T-cell (primary cell): Measurements from ENCODE around the gene DNASE1. TPM values are rescaled to one million over a fixed set of nuclear protein-coding genes. Genes with fewer than 3 reads are reported as not detected.
"Not testable (repeated sequence)": the region's sequence is repeated elsewhere in the genome, so short reads cannot be mapped to it uniquely, and the experiment has no call there.

Experiments
- ATAC-seq, 4 experiments: fragments of 200-7000 bp in 3 of 4; fragments of 150-1000 bp in 1 of 4; cut with Tn5 transposase; replicated peaks in 1 of 4; 1 replicate in 3 of 4; 2 replicates in 1 of 4; pipeline ENCODE4 v1.10.0; 2021; ENCODE audit warnings: moderate library complexity in 3 of 4, mild to moderate bottlenecking in 2 of 4, moderate number of reproducible peaks in 1 of 4
- CTCF ChIA-PET, 2 donors: fragments of 300-600 bp; sonication (Branson Sonifier 250); formaldehyde crosslinking; loops; one replicate each; lab custom pipeline; 2022; ENCODE audit warnings: antibody characterized with exemption in 2 of 2; lab: Charles Lee
- POLR2A ChIA-PET, 2 donors: fragments of 300-600 bp; sonication (Branson Sonifier 250); formaldehyde crosslinking; loops; one replicate each; lab custom pipeline; 2022; ENCODE audit warnings: antibody characterized with exemption in 2 of 2; lab: Charles Lee
- DNase-seq, 35 experiments: peaks; one replicate each; pipeline versions ENCODE4 v3.0.0 to v3.0.0-alpha.2; 2013 to 2023
- H3K27ac ChIP-seq: one replicate; pipeline ENCODE4 v1.5.1; 2013; ENCODE audit warnings: low read length
- H3K27me3 ChIP-seq, 2 experiments: replicated peaks in 1 of 2; 1 replicate in 1 of 2; 2 replicates in 1 of 2; pipeline versions ENCODE4 v1.6.1 to v1.7.0; 2013; ENCODE audit warnings: low read length in 1 of 2, mixed read lengths in 1 of 2; ENCODE audit not compliant: control insufficient read depth in 2 of 2, insufficient read depth in 2 of 2; ENCODE audit errors: extremely low read depth in 1 of 2
- H3K36me3 ChIP-seq, 2 donors: 1 replicate in 1 of 2; 2 replicates in 1 of 2; pipeline versions ENCODE4 v1.6.1 to v1.7.0; 2013; ENCODE audit warnings: low read length in 1 of 2; ENCODE audit not compliant: control insufficient read depth in 2 of 2, insufficient read depth in 1 of 2; ENCODE audit errors: extremely low read depth in 1 of 2
- H3K4me1 ChIP-seq, 2 experiments: 1 replicate in 1 of 2; 2 replicates in 1 of 2; pipeline versions ENCODE4 v1.6.1 to v1.7.0; 2013; ENCODE audit warnings: low read length in 2 of 2, mixed read lengths in 1 of 2; ENCODE audit not compliant: insufficient read depth in 2 of 2, control insufficient read depth in 1 of 2; ENCODE audit errors: extremely low read depth in 1 of 2
- H3K4me3 ChIP-seq, 2 donors: 1 replicate in 1 of 2; 2 replicates in 1 of 2; pipeline versions ENCODE4 v1.5.1 to v1.7.0; 2013; ENCODE audit warnings: mild to moderate bottlenecking in 2 of 2, low read length in 1 of 2, moderate library complexity in 1 of 2; ENCODE audit not compliant: control insufficient read depth in 1 of 2; ENCODE audit errors: extremely low read depth in 1 of 2
- H3K9me3 ChIP-seq: 2 replicates; pipeline ENCODE4 v1.7.0; 2013
- H3K27ac Mint-ChIP-seq, 2 donors: one replicate each; pipeline ENCODE4 v1.8.0; 2020 to 2021; ENCODE audit warnings: mild to moderate bottlenecking in 2 of 2, mixed read lengths in 2 of 2
- H3K27me3 Mint-ChIP-seq, 2 donors: one replicate each; pipeline ENCODE4 v1.8.0; 2021 to 2022; ENCODE audit warnings: mixed read lengths in 2 of 2
- H3K36me3 Mint-ChIP-seq: one replicate; pipeline ENCODE4 v1.8.0; 2021; ENCODE audit warnings: mixed read lengths
- H3K4me1 Mint-ChIP-seq, 3 donors: one replicate each; pipeline ENCODE4 v1.8.0; 2020 to 2022; ENCODE audit warnings: mixed read lengths in 3 of 3, mild to moderate bottlenecking in 1 of 3
- H3K4me3 Mint-ChIP-seq, 3 donors: one replicate each; pipeline ENCODE4 v1.8.0; 2020 to 2022; ENCODE audit warnings: mild to moderate bottlenecking in 3 of 3, mixed read lengths in 3 of 3, moderate library complexity in 3 of 3
- H3K9me3 Mint-ChIP-seq, 3 donors: one replicate each; pipeline ENCODE4 v1.8.0; 2020 to 2022; ENCODE audit warnings: mixed read lengths in 3 of 3
- WGBS: methylation state at CpG from one replicate; pipeline ENCODE4 v1.1.5; 2013; ENCODE audit warnings: missing lambda C conversion rate; ENCODE audit not compliant: insufficient coverage; 5-methylcytosine and 5-hydroxymethylcytosine counted together
- total RNA-seq, 35 experiments: library from RNA in 6 of 35; stranded (reverse) in 6 of 35; fragments of 120-200 nt in 1 of 35; gene quantifications; one replicate each; pipeline versions ENCODE4 v1.2.1 to v1.2.4 and lab custom pipeline; 2013 to 2026

DNASE1 gene
- total RNA-seq, 5 donors from 2014 or later (not counting 1 experiment from before 2014, with no cell fraction given), result 22.6 to 54.4 (median 52.7) TPM

DNA sequence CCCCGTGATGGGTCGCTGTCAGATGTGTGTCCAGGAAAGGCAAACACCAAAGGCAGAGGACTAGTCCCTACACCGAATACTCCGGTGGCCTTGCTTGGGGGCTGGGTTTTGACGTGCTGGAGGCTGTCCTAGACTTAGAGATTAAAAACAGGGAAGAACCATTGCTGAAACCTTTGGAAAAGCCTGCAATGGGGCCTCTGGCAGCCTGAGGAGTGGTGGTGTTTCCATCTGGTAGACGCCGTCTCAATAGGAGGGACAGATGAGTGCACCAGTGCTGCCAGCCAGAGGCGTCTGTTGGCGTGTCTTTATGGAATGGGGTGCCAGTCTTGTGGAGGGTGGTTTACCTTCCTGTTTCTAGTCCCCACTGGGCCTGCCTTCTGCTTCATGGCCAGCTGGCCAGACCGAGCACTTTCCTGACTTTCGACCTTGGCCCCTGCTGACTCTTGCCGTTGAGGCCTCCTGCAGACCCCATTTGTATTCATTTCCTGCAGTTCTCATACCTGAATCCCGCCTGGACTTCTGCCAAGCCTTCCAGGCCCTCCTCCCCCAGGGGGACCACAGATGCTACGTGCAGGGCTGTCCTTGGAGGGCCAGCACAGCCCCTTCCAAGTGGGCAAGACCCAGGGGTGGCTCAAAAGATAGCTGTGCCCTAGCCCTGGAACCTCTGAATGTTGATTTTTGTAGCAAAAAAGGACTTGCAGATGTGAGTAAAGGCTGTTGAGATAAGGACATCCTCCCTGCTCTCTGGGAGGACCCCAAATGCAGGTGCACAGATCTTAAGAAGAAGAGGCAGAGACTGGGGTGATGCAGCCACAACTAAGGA is 1.9 kb upstream of the DNASE1 start:
- Histone ChIP-seq H3K9me3 (no peaks in the 10 kb centered on the region), H3K36me3 (peaks cover 26 to 44% of the 10 kb centered on the region in 2 donors), H3K27ac (no peak overlapping the region), H3K4me1 (peaks cover 0 to 3% of the 10 kb centered on the region in 2 experiments), H3K4me3 (no peak overlapping the region), H3K27me3 (no peaks in the 10 kb centered on the region)
- 89% methylated on average over 13 of the region's 14 CpGs for WGBS
- Mint-ChIP-seq H3K27ac (no peak overlapping the region), H3K9me3 (no peaks in the 10 kb centered on the region), H3K4me3 (no peak overlapping the region), H3K4me1 (peaks cover 0 to 6% (median 2%) of the 10 kb centered on the region in 3 donors), H3K27me3 (no peaks in the 10 kb centered on the region), H3K36me3 (peaks cover 15% of the 10 kb centered on the region)
- no peak for DNase-seq
- POLR2A ChIA-PET, result no interaction called here
- CTCF ChIA-PET, result no interaction called here
- ATAC-seq, result no peak

DNA sequence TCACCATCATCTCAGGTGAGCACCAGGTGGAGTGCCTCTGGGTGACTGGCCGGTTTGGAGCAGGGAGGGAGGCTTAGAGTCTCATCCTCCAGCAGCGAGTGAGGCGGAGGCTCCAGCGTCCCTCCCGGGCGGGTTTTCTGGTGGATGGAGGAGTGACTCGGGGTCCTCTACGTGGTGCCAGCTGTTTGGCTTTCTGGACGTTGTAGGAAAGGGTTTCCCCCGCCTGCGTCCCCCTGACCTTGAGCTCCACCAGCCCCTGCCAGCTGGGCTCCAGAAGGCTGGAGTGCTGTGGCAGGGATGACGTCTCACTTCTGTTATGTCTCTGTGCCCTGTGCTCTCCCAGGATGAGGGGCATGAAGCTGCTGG is 522 bp downstream of the DNASE1 start:
- WGBS, result 96% methylated on average over 12 of the region's 12 CpGs
- no peak overlapping the region for H3K27ac Mint-ChIP-seq
- Histone ChIP-seq H3K4me3 (no peak overlapping the region), H3K27me3 (no peaks in the 10 kb centered on the region), H3K27ac (no peak overlapping the region), H3K4me1 (peaks cover 0 to 3% of the 10 kb centered on the region in 2 experiments), H3K36me3 (peaks cover 35 to 62% of the 10 kb centered on the region in 2 donors), H3K9me3 (no peaks in the 10 kb centered on the region)
- H3K27me3 Mint-ChIP-seq, result no peaks in the 10 kb centered on the region
- H3K36me3 Mint-ChIP-seq, result peaks cover 29% of the 10 kb centered on the region
- no peak for ATAC-seq
- peaks cover 0 to 6% (median 2%) of the 10 kb centered on the region in 3 donors for H3K4me1 Mint-ChIP-seq
- ChIA-PET POLR2A (no interaction called here), CTCF (no interaction called here)
- H3K4me3 Mint-ChIP-seq, result no peak overlapping the region
- H3K9me3 Mint-ChIP-seq, result no peaks in the 10 kb centered on the region
- no peak for DNase-seq

DNA sequence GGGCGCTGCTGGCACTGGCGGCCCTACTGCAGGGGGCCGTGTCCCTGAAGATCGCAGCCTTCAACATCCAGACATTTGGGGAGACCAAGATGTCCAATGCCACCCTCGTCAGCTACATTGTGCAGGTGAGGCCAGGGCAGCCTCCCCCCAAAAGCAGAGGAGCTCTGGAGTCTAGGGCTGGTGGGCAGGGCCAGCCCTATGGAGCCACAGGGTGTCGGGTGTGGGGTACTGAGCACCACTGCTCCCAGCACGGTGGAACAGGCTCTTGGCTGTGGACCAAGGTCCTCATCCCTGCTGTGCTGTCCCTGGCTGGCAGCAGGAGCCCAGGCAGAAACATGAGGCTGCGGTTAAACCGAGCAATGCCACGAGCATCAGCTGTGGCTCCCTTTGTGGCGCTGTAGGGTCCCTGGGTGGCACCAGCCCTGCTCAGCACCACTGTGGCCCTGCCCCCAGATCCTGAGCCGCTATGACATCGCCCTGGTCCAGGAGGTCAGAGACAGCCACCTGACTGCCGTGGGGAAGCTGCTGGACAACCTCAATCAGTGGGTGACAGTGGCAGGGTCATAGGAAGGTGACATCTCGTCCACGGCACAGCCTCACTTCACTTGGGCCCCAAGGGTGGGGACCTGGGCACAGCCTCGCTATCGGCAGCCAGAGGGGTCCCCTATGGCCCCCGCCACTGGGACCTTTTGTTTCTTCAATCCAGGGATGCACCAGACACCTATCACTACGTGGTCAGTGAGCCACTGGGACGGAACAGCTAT is 1.1 kb downstream of the DNASE1 start:
- Mint-ChIP-seq H3K9me3 (no peaks in the 10 kb centered on the region), H3K36me3 (peaks cover 28% of the 10 kb centered on the region), H3K4me1 (peaks cover 0 to 6% (median 2%) of the 10 kb centered on the region in 3 donors), H3K4me3 (no peak overlapping the region), H3K27ac (no peak overlapping the region), H3K27me3 (no peaks in the 10 kb centered on the region)
- ChIA-PET POLR2A (no interaction called here), CTCF (no interaction called here)
- Histone ChIP-seq H3K9me3 (no peaks in the 10 kb centered on the region), H3K4me3 (no peak overlapping the region), H3K27me3 (no peaks in the 10 kb centered on the region), H3K36me3 (peaks cover 35 to 66% of the 10 kb centered on the region in 2 donors), H3K27ac (no peak overlapping the region), H3K4me1 (peaks cover 0 to 3% of the 10 kb centered on the region in 2 experiments)
- WGBS, result 96% methylated on average over 19 of the region's 21 CpGs
- DNase-seq, result no peak
- no peak for ATAC-seq

DNA sequence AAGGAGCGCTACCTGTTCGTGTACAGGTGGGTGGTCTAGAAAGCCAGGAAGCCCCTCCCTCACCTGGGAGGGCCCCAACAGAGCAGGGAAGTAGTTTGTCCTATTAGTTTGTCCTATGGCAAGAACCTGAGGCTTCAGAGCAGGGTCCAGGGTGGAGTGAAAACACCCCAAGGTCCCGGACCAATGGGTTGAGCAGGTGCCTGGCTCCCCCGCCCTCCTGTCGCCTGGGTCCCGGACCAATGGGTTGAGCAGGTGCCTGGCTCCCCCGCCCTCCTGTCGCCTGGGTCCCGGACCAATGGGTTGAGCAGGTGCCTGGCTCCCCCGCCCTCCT is 1.6 kb downstream of the DNASE1 start:
- H3K36me3 Mint-ChIP-seq, result peaks cover 25% of the 10 kb centered on the region

DNA sequence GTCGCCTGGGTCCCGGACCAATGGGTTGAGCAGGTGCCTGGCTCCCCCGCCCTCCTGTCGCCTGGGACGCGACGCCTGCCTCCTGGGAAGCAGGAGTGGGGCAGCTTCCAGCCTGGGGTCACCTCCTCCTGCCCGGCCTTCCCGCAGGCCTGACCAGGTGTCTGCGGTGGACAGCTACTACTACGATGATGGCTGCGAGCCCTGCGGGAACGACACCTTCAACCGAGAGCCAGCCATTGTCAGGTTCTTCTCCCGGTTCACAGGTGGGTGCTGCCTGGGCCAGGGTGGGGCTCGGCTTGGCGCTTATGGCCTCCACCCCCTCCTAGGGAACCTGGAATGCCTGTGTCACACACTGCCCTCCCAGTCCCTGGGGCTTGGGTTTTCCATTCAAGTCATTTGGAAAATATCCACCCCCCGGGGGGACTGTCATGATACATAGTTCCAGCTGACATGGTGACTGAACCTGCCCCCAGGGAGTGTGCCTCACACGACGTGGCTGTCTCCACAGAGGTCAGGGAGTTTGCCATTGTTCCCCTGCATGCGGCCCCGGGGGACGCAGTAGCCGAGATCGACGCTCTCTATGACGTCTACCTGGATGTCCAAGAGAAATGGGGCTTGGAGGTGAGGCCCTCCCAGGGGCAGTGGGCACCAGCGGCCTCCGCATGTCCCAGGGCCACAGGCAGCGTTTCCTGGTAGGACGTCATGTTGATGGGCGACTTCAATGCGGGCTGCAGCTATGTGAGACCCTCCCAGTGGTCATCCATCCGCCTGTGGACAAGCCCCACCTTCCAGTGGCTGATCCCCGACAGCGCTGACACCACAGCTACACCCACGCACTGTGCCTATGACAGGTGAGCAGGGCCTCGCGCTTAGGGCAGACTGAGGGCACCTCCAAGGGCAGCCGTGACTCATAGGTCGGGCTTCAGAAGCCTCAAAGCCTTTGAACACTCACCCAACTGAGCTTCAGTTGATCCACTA is 2.3 kb downstream of the DNASE1 start:
- POLR2A ChIA-PET, result no interaction called here
- no peak overlapping the region for H3K4me3 ChIP-seq
- DNase-seq, result no peak
- WGBS, result 91% methylated on average over 36 of the region's 42 CpGs
- H3K4me1 ChIP-seq, result peaks cover 0 to 3% of the 10 kb centered on the region in 2 experiments
- H3K4me3 Mint-ChIP-seq, result no peak overlapping the region
- peak in 2 of 4 experiments; percentile 48 to 65 for ATAC-seq
- no peak overlapping the region for H3K27ac ChIP-seq
- H3K36me3 Mint-ChIP-seq, result peaks cover 26% of the 10 kb centered on the region
- no peaks in the 10 kb centered on the region for H3K9me3 Mint-ChIP-seq
- peaks cover 0 to 6% (median 2%) of the 10 kb centered on the region in 3 donors for H3K4me1 Mint-ChIP-seq
- no peaks in the 10 kb centered on the region for H3K27me3 ChIP-seq
- CTCF ChIA-PET, result no interaction called here
- peaks cover 33 to 61% of the 10 kb centered on the region in 2 donors for H3K36me3 ChIP-seq
- H3K9me3 ChIP-seq, result no peaks in the 10 kb centered on the region
- H3K27ac Mint-ChIP-seq, result peak overlapping the region in 1 of 2 donors; percentile 72
- no peaks in the 10 kb centered on the region for H3K27me3 Mint-ChIP-seq

More for the DNA sequence above, 1.6 kb downstream of the DNASE1 start:
- H3K4me1 ChIP-seq, H3K27ac ChIP-seq, H3K27me3 ChIP-seq, H3K4me3 ChIP-seq, H3K9me3 Mint-ChIP-seq, ATAC-seq, H3K27ac Mint-ChIP-seq, H3K27me3 Mint-ChIP-seq, H3K9me3 ChIP-seq, DNase-seq, POLR2A ChIA-PET, CTCF ChIA-PET, H3K4me3 Mint-ChIP-seq, H3K4me1 Mint-ChIP-seq: not testable (repeated sequence)
- 89% methylated on average over 3 of the region's 10 CpGs for WGBS
- peaks cover 35 to 61% of the 10 kb centered on the region in 2 donors for H3K36me3 ChIP-seq

DNA sequence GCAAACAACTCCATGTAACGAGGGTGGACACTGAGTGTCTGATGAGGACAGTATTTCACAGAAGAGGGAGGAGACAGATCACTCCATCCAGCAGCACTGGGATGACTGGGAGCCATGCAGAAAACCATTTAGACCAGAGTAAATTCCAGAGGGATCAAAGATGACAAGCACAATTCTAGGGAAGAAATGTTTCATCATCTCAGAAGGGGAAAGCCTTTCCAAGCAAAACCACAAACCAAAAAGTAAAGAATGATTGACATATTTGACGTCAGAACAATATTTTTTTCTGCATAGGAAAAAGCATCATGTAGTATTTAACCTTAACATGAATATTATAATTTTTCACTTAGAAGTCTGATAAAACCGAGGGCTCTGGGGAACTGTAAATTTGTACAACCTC is 4.8 kb downstream of the DNASE1 start:
- H3K4me3 ChIP-seq, result no peak overlapping the region
- H3K27ac Mint-ChIP-seq, result no peak overlapping the region
- H3K9me3 Mint-ChIP-seq, result no peaks in the 10 kb centered on the region
- no peaks in the 10 kb centered on the region for H3K4me1 ChIP-seq
- no peaks in the 10 kb centered on the region for H3K27me3 ChIP-seq
- H3K9me3 ChIP-seq, result no peaks in the 10 kb centered on the region
- no peaks in the 10 kb centered on the region for H3K27me3 Mint-ChIP-seq
- ATAC-seq (no peak), DNase-seq (no peak)
- H3K36me3 ChIP-seq, result peaks cover 28 to 72% of the 10 kb centered on the region in 2 donors
- H3K4me1 Mint-ChIP-seq, result peaks cover 0 to 2% (median 0%) of the 10 kb centered on the region in 3 donors
- peaks cover 35% of the 10 kb centered on the region for H3K36me3 Mint-ChIP-seq
- ChIA-PET POLR2A (no interaction called here), CTCF (interaction anchor here in 1 of 2 donors (0.6 kb wide), 1 partner anchor 31 kb away, joined by 5 read pairs; no protein-coding TSS in a partner anchor)
- no CpG with 5 or more reads among the region's 3 CpGs for WGBS
- H3K4me3 Mint-ChIP-seq, result no peak overlapping the region
- H3K27ac ChIP-seq, result no peak overlapping the region
